ENCODE measurements around the gene TMEM86B.

TMEM86B gene

GRCh38 chr19:55257461-55258420, 29.2 kb upstream of the TMEM86B start:
- in situ Hi-C loops (cut with MboI; ENCODE audit: low sequenced_read_pairs), result no loop called here

GRCh38 chr19:55256562-55257460, 28.2 kb upstream of the TMEM86B start:
- in situ Hi-C loops (cut with MboI; ENCODE audit: low sequenced_read_pairs), result no loop called here

- in situ Hi-C loops (cut with MboI; ENCODE audit: low sequenced_read_pairs), result no loop called here
Observed at GRCh38 chr19:55255618-55256423, 27.3 kb upstream of the TMEM86B start.

- in situ Hi-C loops (cut with MboI; ENCODE audit: low sequenced_read_pairs), result no loop called here
Observed at GRCh38 chr19:55254625-55254977, 26.0 kb upstream of the TMEM86B start.

- in situ Hi-C loops (cut with MboI; ENCODE audit: low sequenced_read_pairs), result no loop called here
Observed at GRCh38 chr19:55253842-55254624, 25.5 kb upstream of the TMEM86B start.

GRCh38 chr19:55252760-55253663, 24.4 kb upstream of the TMEM86B start:
- in situ Hi-C loops (cut with MboI; ENCODE audit: low sequenced_read_pairs), result no loop called here

GRCh38 chr19:55251341-55252081, 22.9 kb upstream of the TMEM86B start:
- in situ Hi-C loops (cut with MboI; ENCODE audit: low sequenced_read_pairs), result no loop called here

GRCh38 chr19:55250262-55251036, 21.9 kb upstream of the TMEM86B start:
- in situ Hi-C loops (cut with MboI; ENCODE audit: low sequenced_read_pairs), result no loop called here

GRCh38 chr19:55249841-55250240, 21.3 kb upstream of the TMEM86B start:
- in situ Hi-C loops (cut with MboI; ENCODE audit: low sequenced_read_pairs), result no loop called here

GRCh38 chr19:55248704-55249103, 20.1 kb upstream of the TMEM86B start:
- in situ Hi-C loops (cut with MboI; ENCODE audit: low sequenced_read_pairs), result no loop called here

- in situ Hi-C loops (cut with MboI; ENCODE audit: low sequenced_read_pairs), result no loop called here
Observed at GRCh38 chr19:55248166-55248675, 19.7 kb upstream of the TMEM86B start.

GRCh38 chr19:55247621-55248099, 19.1 kb upstream of the TMEM86B start:
- in situ Hi-C loops (cut with MboI; ENCODE audit: low sequenced_read_pairs), result no loop called here

GRCh38 chr19:55246462-55247451, 18.2 kb upstream of the TMEM86B start:
- in situ Hi-C loops (cut with MboI; ENCODE audit: low sequenced_read_pairs), result no loop called here

- in situ Hi-C loops (cut with MboI; ENCODE audit: low sequenced_read_pairs), result no loop called here
Observed at GRCh38 chr19:55245236-55245904, 16.8 kb upstream of the TMEM86B start.

- in situ Hi-C loops (cut with MboI; ENCODE audit: low sequenced_read_pairs), result no loop called here
Observed at GRCh38 chr19:55244004-55244680, 15.6 kb upstream of the TMEM86B start.

Data from hTERT RPE-1 (cell line).